Omental fat pad (tissue), 4 donors: ENCODE data around the gene ELMOD1. TPM values are rescaled to one million over a fixed set of nuclear protein-coding genes. Genes with fewer than 3 reads are reported as not detected.

Experiments used
- ATAC-seq: fragments of 150-250 bp; one replicate; pipeline ENCODE4 v1.9.1; 2016; ENCODE audit warnings: mild to moderate bottlenecking, moderate library complexity; ENCODE audit not compliant: low FRiP score
- DNase-seq: peaks from one replicate; pipeline ENCODE4 v3.0.0-alpha.2; 2019; ENCODE audit warnings: low spot score
- CTCF ChIP-seq, 3 donors: fragments of 450-650 bp; IDR thresholded peaks; one replicate each; pipeline ENCODE4 v1.5.1; 2016 to 2017; ENCODE audit warnings: antibody characterized with exemption in 3 of 3, mild to moderate bottlenecking in 3 of 3, moderate library complexity in 2 of 3
- total RNA-seq, 4 donors: library from RNA; depleted of rRNA; stranded (reverse); fragments of >200 nt; gene quantifications; one replicate each; pipeline ENCODE4 v1.1.0, GENCODE V29; 2016

ELMOD1 gene
- total RNA-seq, 4 donors from 2014 or later: not detected

GRCh38 chr11:107705027-107705426, 114.1 kb downstream of the ELMOD1 start:
- ATAC-seq: no peak
- no peak for TF ChIP-seq CTCF (IDR thresholded peaks at IDR 0.05)

GRCh38 chr11:107706531-107706930, 115.6 kb downstream of the ELMOD1 start:
- TF ChIP-seq CTCF (IDR thresholded peaks at IDR 0.05): no peak
- DNase-seq: no peak
- ATAC-seq: no peak

More at GRCh38 chr11:107705027-107705426, 114.1 kb downstream of the ELMOD1 start:
- no peak for DNase-seq

- DNase-seq: no peak
- no peak for ATAC-seq
- TF ChIP-seq CTCF (IDR thresholded peaks at IDR 0.05): no peak
Measured at GRCh38 chr11:107707215-107707671, 116.3 kb downstream of the ELMOD1 start.

- no peak for TF ChIP-seq CTCF (IDR thresholded peaks at IDR 0.05)
Measured at GRCh38 chr11:107707807-107708206, 116.9 kb downstream of the ELMOD1 start.

GRCh38 chr11:107708792-107709191, 117.8 kb downstream of the ELMOD1 start:
- ATAC-seq (no peak), DNase-seq (no peak)
- TF ChIP-seq CTCF (IDR thresholded peaks at IDR 0.05): no peak

More at GRCh38 chr11:107707807-107708206, 116.9 kb downstream of the ELMOD1 start:
- ATAC-seq (no peak), DNase-seq (no peak)

- no peak for TF ChIP-seq CTCF (IDR thresholded peaks at IDR 0.05)
- DNase-seq: no peak
- ATAC-seq: no peak
Measured at GRCh38 chr11:107710301-107710700, 119.4 kb downstream of the ELMOD1 start.

GRCh38 chr11:107711861-107712755, 121.2 kb downstream of the ELMOD1 start, which contains the start of gene SLN:
TSS of gene SLN (minus strand) at chr11:107712056.
- no peak for TF ChIP-seq CTCF (IDR thresholded peaks at IDR 0.05)
- DNase-seq: no peak
- ATAC-seq: no peak
